GM12873 (cell line): ENCODE measurements around the gene DMRTB1.

Experiments used
- CTCF ChIP-seq: IDR thresholded peaks from 2 replicates; pipeline ENCODE4 v1.5.1; 2012; ENCODE audit warnings: low read depth, mild to moderate bottlenecking, moderate library complexity, low read length, control low read depth; ENCODE audit not compliant: insufficient read depth; ENCODE audit errors: missing control alignments

The DMRTB1 gene

GRCh38 chr1:53503433-53504217, 44.4 kb downstream of the DMRTB1 start:
- TF ChIP-seq CTCF = no peak

GRCh38 chr1:53504901-53505300, 45.7 kb downstream of the DMRTB1 start:
- no peak for TF ChIP-seq CTCF

GRCh38 chr1:53505401-53505800, 46.2 kb downstream of the DMRTB1 start:
- TF ChIP-seq CTCF = no peak

- no peak for TF ChIP-seq CTCF
These were observed 46.7 kb downstream of the DMRTB1 start for GRCh38 chr1:53505891-53506290.

GRCh38 chr1:53506355-53507050, 47.3 kb downstream of the DMRTB1 start:
- no peak for TF ChIP-seq CTCF

- TF ChIP-seq CTCF = no peak
These were observed 48.1 kb downstream of the DMRTB1 start for GRCh38 chr1:53507116-53507820.
